ENCODE results near the gene RBM33. TPM values are rescaled to one million over a fixed set of nuclear protein-coding genes. Genes with fewer than 3 reads are reported as not detected.

RBM33 gene
- total RNA-seq, 4 donors from 2014 or later: 27.0 to 34.5 (median 32.6) TPM

GRCh38 chr7:155713384-155713783 lies 68.9 kb downstream of the RBM33 start:
- H3K4me1 ChIP-seq: peaks cover 0 to 20% (median 6%) of the 10 kb centered on the region in 4 donors
- TF ChIP-seq POLR2AphosphoS5 (IDR thresholded peaks at IDR 0.05): no peak
- no peak for TF ChIP-seq POLR2A (IDR thresholded peaks at IDR 0.05; ENCODE audit: low read depth)
- TF ChIP-seq EP300 (IDR thresholded peaks at IDR 0.05): no peak
- TF ChIP-seq, protein P1, sequence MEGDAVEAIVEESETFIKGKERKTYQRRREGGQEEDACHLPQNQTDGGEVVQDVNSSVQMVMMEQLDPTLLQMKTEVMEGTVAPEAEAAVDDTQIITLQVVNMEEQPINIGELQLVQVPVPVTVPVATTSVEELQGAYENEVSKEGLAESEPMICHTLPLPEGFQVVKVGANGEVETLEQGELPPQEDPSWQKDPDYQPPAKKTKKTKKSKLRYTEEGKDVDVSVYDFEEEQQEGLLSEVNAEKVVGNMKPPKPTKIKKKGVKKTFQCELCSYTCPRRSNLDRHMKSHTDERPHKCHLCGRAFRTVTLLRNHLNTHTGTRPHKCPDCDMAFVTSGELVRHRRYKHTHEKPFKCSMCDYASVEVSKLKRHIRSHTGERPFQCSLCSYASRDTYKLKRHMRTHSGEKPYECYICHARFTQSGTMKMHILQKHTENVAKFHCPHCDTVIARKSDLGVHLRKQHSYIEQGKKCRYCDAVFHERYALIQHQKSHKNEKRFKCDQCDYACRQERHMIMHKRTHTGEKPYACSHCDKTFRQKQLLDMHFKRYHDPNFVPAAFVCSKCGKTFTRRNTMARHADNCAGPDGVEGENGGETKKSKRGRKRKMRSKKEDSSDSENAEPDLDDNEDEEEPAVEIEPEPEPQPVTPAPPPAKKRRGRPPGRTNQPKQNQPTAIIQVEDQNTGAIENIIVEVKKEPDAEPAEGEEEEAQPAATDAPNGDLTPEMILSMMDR (IDR thresholded peaks at IDR 0.05): no peak
- 78% methylated on average over 10 of the region's 10 CpGs for WGBS
- no peaks in the 10 kb centered on the region for H3K27me3 ChIP-seq
- peaks cover 17 to 83% (median 63%) of the 10 kb centered on the region in 4 donors for H3K36me3 ChIP-seq
- intact Hi-C loops (cut with DNase I): no loop called here
- no peaks in the 10 kb centered on the region for H3K9me3 ChIP-seq
- DNase-seq (ENCODE audit: extremely low spot score): no peak
- no peak overlapping the region for H3K4me3 ChIP-seq
- H3K27ac ChIP-seq (replicated peaks in 1 of 4): no peak overlapping the region

GRCh38 chr7:155714702-155715101 lies 70.2 kb downstream of the RBM33 start:
- Histone ChIP-seq H3K27ac (replicated peaks in 1 of 4) (no peak overlapping the region), H3K9me3 (no peaks in the 10 kb centered on the region), H3K36me3 (peaks cover 18 to 75% (median 55%) of the 10 kb centered on the region in 4 donors), H3K4me3 (no peak overlapping the region), H3K4me1 (peaks cover 0 to 20% (median 6%) of the 10 kb centered on the region in 4 donors), H3K27me3 (no peaks in the 10 kb centered on the region)
- 95% methylated on average over 6 of the region's 6 CpGs for WGBS
- no peak for DNase-seq (ENCODE audit: extremely low spot score)
- TF ChIP-seq, protein P1 (IDR thresholded peaks at IDR 0.05): no peak
- TF ChIP-seq POLR2A (IDR thresholded peaks at IDR 0.05; ENCODE audit: low read depth) (no peak), EP300 (IDR thresholded peaks at IDR 0.05) (no peak), POLR2AphosphoS5 (IDR thresholded peaks at IDR 0.05) (no peak)
- intact Hi-C loops (cut with DNase I): no loop called here

DNA sequence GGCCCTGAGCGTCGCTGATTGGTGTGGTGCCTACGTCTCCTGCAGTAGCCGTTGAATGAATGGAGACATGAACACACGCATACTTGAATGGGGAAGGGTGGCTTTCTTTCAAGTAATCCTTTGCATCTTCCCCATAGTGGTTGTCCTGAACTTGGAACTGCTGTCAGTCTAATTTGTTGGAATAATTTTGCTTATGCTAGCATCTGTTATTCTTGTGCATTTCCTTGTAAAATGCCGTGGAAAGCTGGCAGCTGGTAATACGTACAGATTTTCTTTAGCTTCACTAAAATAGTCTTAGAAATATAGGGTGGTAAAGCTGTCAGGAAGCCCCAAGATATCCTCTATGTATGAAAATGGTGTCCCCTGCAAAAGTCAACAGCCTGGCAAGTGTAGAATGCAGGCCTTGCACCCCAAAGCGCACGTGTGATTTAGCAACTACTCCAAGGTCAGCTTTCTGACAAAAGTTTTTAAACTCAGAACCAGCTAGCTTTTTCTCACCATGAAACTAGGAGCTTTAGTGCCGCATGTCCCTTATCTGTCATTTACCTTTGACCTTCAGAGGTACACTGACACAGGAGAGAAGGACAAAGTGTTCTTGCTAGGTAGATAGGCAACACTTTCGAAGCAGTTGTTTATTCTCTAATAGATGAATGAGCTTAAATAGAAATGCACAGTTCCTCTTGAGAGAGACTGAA lies 70.8 kb downstream of the RBM33 start:
- TF ChIP-seq, protein P1 (IDR thresholded peaks at IDR 0.05): no peak
- Histone ChIP-seq H3K4me1 (peaks cover 0 to 20% (median 6%) of the 10 kb centered on the region in 4 donors), H3K36me3 (peaks cover 18 to 74% (median 49%) of the 10 kb centered on the region in 4 donors), H3K27me3 (no peaks in the 10 kb centered on the region), H3K9me3 (no peaks in the 10 kb centered on the region), H3K27ac (replicated peaks in 1 of 4) (no peak overlapping the region), H3K4me3 (no peak overlapping the region)
- intact Hi-C loops (cut with DNase I): no loop called here
- DNase-seq (ENCODE audit: extremely low spot score): no peak
- WGBS: 95% methylated on average over 11 of the region's 11 CpGs

GRCh38 chr7:155717010-155717744 lies 72.7 kb downstream of the RBM33 start:
- TF ChIP-seq POLR2A (IDR thresholded peaks at IDR 0.05; ENCODE audit: low read depth): no peak
- no peak overlapping the region for H3K27ac ChIP-seq (replicated peaks in 1 of 4)
- no peak for DNase-seq (ENCODE audit: extremely low spot score)
- no peak overlapping the region for H3K4me3 ChIP-seq
- peaks cover 0 to 20% (median 6%) of the 10 kb centered on the region in 4 donors for H3K4me1 ChIP-seq
- 90% methylated on average over 9 of the region's 12 CpGs for WGBS
- no peaks in the 10 kb centered on the region for H3K9me3 ChIP-seq
- no peaks in the 10 kb centered on the region for H3K27me3 ChIP-seq
- intact Hi-C loops (cut with DNase I): no loop called here
- H3K36me3 ChIP-seq: peaks cover 4 to 64% (median 30%) of the 10 kb centered on the region in 4 donors

DNA sequence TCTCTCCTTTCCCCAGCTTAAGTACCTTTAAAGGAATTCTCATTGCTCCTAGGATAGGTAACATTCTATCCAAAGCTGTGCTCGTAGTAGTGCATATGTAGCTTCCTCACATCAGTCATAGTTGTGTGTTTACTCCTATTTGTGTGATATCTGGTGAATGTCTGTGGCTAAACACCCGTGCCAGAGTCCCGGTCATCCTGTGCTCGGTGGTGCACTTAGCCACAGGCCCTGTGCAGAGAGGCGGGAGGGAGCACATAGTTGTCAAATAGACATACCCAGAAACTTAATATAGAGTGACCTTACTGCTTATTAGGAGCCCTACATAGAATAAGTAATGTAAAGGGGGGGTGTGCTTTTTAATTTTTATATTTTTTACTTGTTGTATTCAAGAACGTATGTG lies 76.6 kb downstream of the RBM33 start:
- Histone ChIP-seq H3K9me3 (no peaks in the 10 kb centered on the region), H3K36me3 (peaks cover 0 to 43% (median 15%) of the 10 kb centered on the region in 4 donors), H3K4me1 (peaks cover 0 to 2% (median 0%) of the 10 kb centered on the region in 4 donors), H3K4me3 (no peak overlapping the region), H3K27me3 (no peaks in the 10 kb centered on the region), H3K27ac (replicated peaks in 1 of 4) (no peak overlapping the region)
- no peak for DNase-seq (ENCODE audit: extremely low spot score)
- 85% methylated on average over 6 of the region's 6 CpGs for WGBS
- intact Hi-C loops (cut with DNase I): no loop called here
- no peak for TF ChIP-seq POLR2A (IDR thresholded peaks at IDR 0.05; ENCODE audit: low read depth)
- TF ChIP-seq EP300 (IDR thresholded peaks at IDR 0.05): no peak
- TF ChIP-seq POLR2AphosphoS5 (IDR thresholded peaks at IDR 0.05): no peak
- TF ChIP-seq, protein P1 (IDR thresholded peaks at IDR 0.05): no peak

Measured in esophagus muscularis mucosa (tissue), 4 donors.